DND-41 (cell line): ENCODE measurements around the gene DRD4.

Source experiments
- ATAC-seq: fragments of 200-7000 bp; cut with Tn5 transposase; 3 replicates; pipeline ENCODE4 v1.9.1; 2021; ENCODE audit warnings: low read depth; ENCODE audit not compliant: insufficient read depth
- DNase-seq: peaks from one replicate; pipeline ENCODE4 v3.0.0-alpha.2; 2020
- H2AFZ ChIP-seq: 2 replicates; pipeline ENCODE4 v1.6.0; 2012; ENCODE audit warnings: low read depth, low read length
- H3K27ac ChIP-seq: 2 replicates; pipeline ENCODE4 v1.5.1; 2012; ENCODE audit warnings: low read length, inconsistent platforms
- H3K27me3 ChIP-seq: fragments of 200-600 bp; sonication (generic); 2 replicates; pipeline ENCODE4 v1.6.0; 2012; ENCODE audit warnings: low read length, mild to moderate bottlenecking, inconsistent platforms; ENCODE audit not compliant: insufficient read depth, poor library complexity
- H3K36me3 ChIP-seq: 2 replicates; pipeline ENCODE4 v1.5.1; 2012; ENCODE audit warnings: low read length, inconsistent platforms; ENCODE audit not compliant: insufficient read depth
- H3K4me1 ChIP-seq: 2 replicates; pipeline ENCODE4 v1.5.1; 2012; ENCODE audit warnings: mild to moderate bottlenecking, low read length; ENCODE audit not compliant: insufficient read depth
- H3K4me2 ChIP-seq: 2 replicates; pipeline ENCODE4 v1.6.0; 2012; ENCODE audit warnings: mild to moderate bottlenecking, moderate library complexity, low read length, inconsistent platforms; ENCODE audit not compliant: insufficient read depth
- H3K4me3 ChIP-seq, 2 experiments: fragments of 200-600 bp in 1 of 2; shearing (Covaris generic) in 1 of 2; 2 replicates each; pipeline ENCODE4 v1.5.1; 2012 to 2016; ENCODE audit warnings: inconsistent platforms in 2 of 2, low read length in 2 of 2, mild to moderate bottlenecking in 2 of 2, low read depth in 1 of 2, moderate library complexity in 1 of 2
- H3K79me2 ChIP-seq: 2 replicates; pipeline ENCODE4 v1.6.0; 2012; ENCODE audit warnings: low read length, inconsistent platforms; ENCODE audit not compliant: insufficient read depth
- H3K9ac ChIP-seq: 2 replicates; pipeline ENCODE4 v1.6.0; 2012; ENCODE audit warnings: low read depth, mild to moderate bottlenecking, inconsistent platforms, low read length, moderate library complexity
- H3K9me3 ChIP-seq: 2 replicates; pipeline ENCODE4 v1.5.1; 2012; ENCODE audit warnings: low read length, moderate library complexity, mild to moderate bottlenecking, inconsistent platforms; ENCODE audit not compliant: insufficient read depth, severe bottlenecking
- H4K20me1 ChIP-seq: 2 replicates; pipeline ENCODE4 v1.6.0; 2012; ENCODE audit warnings: low read length; ENCODE audit not compliant: insufficient read depth
- CTCF ChIP-seq: IDR thresholded peaks from 2 replicates; pipeline ENCODE4 v1.5.1; 2012; ENCODE audit warnings: borderline replicate concordance, low read length, moderate library complexity, mild to moderate bottlenecking; ENCODE audit not compliant: poor library complexity, severe bottlenecking; ENCODE audit errors: extremely low read depth
- EZH2 ChIP-seq: IDR thresholded peaks from 3 replicates; pipeline ENCODE4 v1.6.1; 2012; ENCODE audit warnings: borderline replicate concordance, low read depth, mild to moderate bottlenecking, moderate library complexity, low read length, inconsistent platforms; ENCODE audit not compliant: severe bottlenecking

The DRD4 gene

GRCh38 chr11:595400-595799 lies 41.7 kb upstream of the DRD4 start:
- no peak for TF ChIP-seq CTCF
- TF ChIP-seq EZH2, result no peak
- Histone ChIP-seq H3K36me3 (peaks cover 96% of the 10 kb centered on the region), H3K79me2 (peaks cover 43% of the 10 kb centered on the region)

GRCh38 chr11:596374-596773 lies 40.7 kb upstream of the DRD4 start:
- no peaks in the 10 kb centered on the region for H3K9me3 ChIP-seq
- no peak for DNase-seq
- TF ChIP-seq CTCF (no peak), EZH2 (no peak)
- H3K27me3 ChIP-seq, result no peaks in the 10 kb centered on the region
- peaks cover 43% of the 10 kb centered on the region for H3K79me2 ChIP-seq
- peaks cover 93% of the 10 kb centered on the region for H3K36me3 ChIP-seq
- H3K4me2 ChIP-seq, result no peak overlapping the region
- no peaks in the 10 kb centered on the region for H3K4me1 ChIP-seq
- H4K20me1 ChIP-seq, result peaks cover 51% of the 10 kb centered on the region
- H3K27ac ChIP-seq, result no peak overlapping the region
- no peak overlapping the region for H2AFZ ChIP-seq
- no peak overlapping the region for H3K4me3 ChIP-seq
- H3K9ac ChIP-seq, result no peak overlapping the region
- ATAC-seq, result no peak

More at GRCh38 chr11:595400-595799, 41.7 kb upstream of the DRD4 start:
- ATAC-seq (no peak), DNase-seq (no peak)
- H3K4me3 ChIP-seq, result no peak overlapping the region
- H3K9me3 ChIP-seq, result no peaks in the 10 kb centered on the region
- H3K4me2 ChIP-seq, result no peak overlapping the region
- no peak overlapping the region for H2AFZ ChIP-seq
- no peaks in the 10 kb centered on the region for H3K4me1 ChIP-seq
- no peaks in the 10 kb centered on the region for H3K27me3 ChIP-seq
- H3K9ac ChIP-seq, result no peak overlapping the region
- H4K20me1 ChIP-seq, result peaks cover 51% of the 10 kb centered on the region
- no peak overlapping the region for H3K27ac ChIP-seq

- ATAC-seq (0 out of 3 replicates have a peak, but pooled peaks have one; percentile 46), DNase-seq (no peak)
- no peak overlapping the region for H3K4me3 ChIP-seq
- H3K27ac ChIP-seq, result no peak overlapping the region
- no peaks in the 10 kb centered on the region for H3K27me3 ChIP-seq
- TF ChIP-seq CTCF, result peak; percentile 44
- no peak for TF ChIP-seq EZH2
- H4K20me1 ChIP-seq, result peaks cover 56% of the 10 kb centered on the region
- H3K9ac ChIP-seq, result no peak overlapping the region
- peaks cover 95% of the 10 kb centered on the region for H3K36me3 ChIP-seq
- no peak overlapping the region for H3K4me2 ChIP-seq
- H3K4me1 ChIP-seq, result no peaks in the 10 kb centered on the region
- H3K9me3 ChIP-seq, result no peaks in the 10 kb centered on the region
- no peak overlapping the region for H2AFZ ChIP-seq
- peaks cover 44% of the 10 kb centered on the region for H3K79me2 ChIP-seq
Observed at GRCh38 chr11:597166-597725, 39.8 kb upstream of the DRD4 start.
